ENCODE data around the gene HOXA9.

DNA sequence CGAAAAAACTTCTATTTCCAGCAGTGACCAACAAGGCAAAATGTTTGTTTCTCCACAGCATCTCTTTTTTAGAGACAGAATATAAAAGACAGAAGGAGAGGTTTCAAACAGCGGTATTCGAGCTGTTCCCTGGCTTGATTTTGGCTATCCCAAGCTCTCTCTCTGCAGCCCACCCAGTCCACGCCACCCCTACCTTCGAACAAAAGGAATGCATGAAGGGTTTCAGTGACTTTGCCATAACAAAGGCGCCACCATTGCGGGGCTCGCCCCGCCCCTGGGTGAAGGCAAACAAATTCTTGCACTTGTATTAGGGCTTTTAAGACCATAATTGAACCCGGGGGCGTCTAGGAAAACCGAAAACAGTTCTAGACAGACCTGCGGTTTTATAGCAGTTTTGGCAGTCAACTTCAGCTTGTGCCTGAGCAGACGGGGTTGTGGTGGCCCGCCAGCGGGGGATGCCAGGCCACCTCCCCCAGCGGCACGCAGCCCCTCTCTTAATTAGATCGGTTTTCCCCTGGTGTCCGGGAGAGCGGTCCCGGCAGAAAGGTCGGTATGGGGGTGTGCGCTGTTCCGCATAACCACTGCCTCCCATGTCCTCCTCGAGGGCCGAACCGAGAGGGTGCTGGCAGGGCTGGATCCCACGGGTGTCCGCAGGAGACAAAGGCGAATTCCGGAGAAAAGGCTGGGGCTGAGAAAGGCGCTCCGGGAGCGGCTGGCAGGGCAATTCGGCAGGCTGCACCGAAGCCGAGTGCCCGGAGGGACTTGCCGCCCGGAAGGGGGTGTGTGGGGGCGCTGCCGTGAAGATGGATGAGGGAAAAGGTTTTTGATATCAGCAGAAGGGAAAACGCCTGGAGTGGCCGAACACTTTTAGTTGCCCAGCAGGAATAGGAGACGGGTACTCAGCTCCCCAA lies 22.4 kb upstream of the HOXA9 start:
- TF ChIP-seq, protein P1, sequence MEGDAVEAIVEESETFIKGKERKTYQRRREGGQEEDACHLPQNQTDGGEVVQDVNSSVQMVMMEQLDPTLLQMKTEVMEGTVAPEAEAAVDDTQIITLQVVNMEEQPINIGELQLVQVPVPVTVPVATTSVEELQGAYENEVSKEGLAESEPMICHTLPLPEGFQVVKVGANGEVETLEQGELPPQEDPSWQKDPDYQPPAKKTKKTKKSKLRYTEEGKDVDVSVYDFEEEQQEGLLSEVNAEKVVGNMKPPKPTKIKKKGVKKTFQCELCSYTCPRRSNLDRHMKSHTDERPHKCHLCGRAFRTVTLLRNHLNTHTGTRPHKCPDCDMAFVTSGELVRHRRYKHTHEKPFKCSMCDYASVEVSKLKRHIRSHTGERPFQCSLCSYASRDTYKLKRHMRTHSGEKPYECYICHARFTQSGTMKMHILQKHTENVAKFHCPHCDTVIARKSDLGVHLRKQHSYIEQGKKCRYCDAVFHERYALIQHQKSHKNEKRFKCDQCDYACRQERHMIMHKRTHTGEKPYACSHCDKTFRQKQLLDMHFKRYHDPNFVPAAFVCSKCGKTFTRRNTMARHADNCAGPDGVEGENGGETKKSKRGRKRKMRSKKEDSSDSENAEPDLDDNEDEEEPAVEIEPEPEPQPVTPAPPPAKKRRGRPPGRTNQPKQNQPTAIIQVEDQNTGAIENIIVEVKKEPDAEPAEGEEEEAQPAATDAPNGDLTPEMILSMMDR (IDR thresholded peaks at IDR 0.05) = no peak
- no peak for TF ChIP-seq POLR2A (IDR thresholded peaks at IDR 0.05)

All from testis (tissue), 2 donors.